ENCODE results near the gene CERCAM.

Gene CERCAM

DNA sequence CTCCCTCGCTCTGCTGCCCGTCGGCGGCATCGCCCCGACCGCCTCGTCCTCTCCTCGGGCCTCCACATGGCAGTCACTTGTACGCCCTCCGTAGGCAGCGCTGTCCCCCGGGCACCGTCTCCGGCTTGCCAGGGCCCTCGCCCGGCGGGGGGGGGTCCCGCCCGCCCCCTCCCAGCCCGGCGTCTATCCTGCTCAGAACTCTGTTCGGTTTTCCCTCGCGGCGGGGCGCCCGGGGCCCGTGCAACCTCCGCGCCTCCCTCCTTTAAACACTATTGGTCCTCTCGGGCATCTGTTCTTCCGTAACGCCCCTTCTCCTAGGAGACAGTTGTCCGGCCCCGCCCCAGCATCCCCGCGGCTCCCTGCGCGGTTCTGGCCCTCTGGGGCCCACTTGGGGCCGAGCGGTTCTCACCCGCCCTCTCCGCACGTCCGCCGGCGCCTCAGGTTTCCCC lies 36.0 kb downstream of the CERCAM start:
- peak; percentile 13 for DNase-seq (ENCODE audit: low read depth)

DNA sequence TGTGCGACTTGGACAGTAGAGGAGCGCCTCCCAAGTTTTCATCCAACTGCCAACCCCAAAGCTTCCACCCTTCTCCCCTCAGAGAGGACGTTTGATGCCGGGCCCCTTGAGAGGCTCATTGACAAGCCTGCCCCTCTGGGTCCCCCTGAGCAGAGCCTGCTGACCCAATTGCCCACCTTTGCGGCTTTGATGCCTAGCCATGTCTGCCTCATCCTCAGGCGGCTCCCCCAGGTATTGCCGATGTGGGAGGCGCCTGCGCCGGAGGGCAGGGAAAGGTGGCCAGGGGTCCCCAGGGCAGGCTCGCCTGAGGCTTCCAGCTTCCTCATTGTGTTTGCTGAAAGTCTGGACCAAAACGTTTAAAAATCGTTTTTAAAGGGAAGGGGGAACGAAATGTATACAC lies 36.5 kb downstream of the CERCAM start:
- DNase-seq (ENCODE audit: low read depth), result no peak

DNA sequence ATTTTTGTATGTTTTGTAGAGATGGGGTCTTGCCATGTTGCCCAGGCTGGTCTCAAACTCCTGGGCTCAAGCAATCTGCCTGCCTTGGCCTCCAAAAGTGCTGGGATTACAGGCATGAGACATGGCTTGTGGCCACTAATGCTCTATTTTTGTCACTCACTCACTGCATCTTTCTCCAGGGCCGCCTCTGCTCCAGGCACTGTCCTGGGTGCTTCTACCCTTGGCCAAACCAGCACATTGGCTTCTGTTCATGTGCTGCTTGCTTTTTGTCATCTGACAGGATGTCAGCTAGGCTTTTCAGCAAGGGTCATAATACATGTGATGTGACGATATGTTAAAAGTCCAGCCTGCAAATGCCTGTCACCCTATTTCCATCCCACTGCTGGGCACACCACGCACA lies 38.4 kb downstream of the CERCAM start:
- DNase-seq (ENCODE audit: low read depth), result no peak

DNA sequence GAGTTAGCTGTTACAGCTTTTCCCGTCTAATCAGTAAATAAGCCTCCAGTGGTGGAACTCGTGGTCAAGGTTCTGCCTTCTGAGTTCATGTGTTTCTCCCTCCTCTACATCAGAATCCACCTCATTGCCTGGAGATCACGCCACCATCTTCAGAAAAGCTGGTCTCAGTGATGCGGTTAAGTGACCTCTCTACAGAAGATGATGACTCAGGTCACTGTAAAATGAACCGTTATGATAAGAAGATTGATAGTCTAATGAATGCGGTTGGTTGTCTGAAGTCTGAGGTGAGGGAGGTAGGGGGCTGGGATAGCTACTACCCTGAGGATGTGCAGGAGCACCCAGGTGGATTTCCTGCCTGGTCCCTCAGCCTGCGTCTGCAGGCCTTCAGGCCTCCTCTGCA lies 48.4 kb downstream of the CERCAM start:
- DNase-seq (ENCODE audit: low read depth), result no peak

DNA sequence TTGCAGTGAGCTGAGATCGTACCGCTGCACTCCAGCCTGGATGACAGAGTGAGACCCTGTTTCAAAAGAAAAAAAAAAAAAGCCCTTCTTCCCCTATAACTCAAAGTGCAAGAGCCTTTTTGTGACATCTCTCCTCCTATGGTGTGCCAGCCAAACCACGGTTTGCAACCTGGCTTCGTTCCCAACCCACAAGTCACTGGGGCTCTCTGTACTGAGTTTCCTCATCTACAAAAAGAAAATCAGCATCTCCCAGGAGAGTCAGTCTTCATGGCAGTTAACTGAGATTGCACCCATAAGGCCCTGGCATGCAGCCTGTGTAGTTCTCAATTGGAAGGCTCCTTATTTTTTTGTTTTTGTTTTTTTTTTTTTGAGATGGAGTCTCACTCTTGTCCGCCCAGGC lies 49.9 kb downstream of the CERCAM start:
- no peak for DNase-seq (ENCODE audit: low read depth)

DNA sequence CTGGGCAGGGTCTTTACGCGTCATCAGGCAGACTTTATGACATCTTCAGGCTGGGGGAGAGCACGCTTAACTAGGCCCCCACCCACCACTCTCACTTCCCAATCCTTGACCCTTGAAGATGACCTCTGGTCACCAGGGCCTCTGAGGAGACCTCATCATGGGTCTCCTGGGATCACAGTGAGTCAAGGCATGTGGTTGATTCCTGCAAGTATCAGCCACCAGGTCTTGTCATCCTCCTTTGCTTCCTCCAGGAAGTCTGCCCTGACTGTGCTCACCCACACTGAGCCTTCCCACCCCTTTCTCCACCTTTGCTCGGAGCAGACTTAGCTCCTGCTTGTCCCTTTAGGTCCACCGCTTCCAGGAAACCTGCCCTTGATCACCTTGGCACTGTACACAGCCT lies 52.4 kb downstream of the CERCAM start:
- DNase-seq (ENCODE audit: low read depth), result no peak

DNA sequence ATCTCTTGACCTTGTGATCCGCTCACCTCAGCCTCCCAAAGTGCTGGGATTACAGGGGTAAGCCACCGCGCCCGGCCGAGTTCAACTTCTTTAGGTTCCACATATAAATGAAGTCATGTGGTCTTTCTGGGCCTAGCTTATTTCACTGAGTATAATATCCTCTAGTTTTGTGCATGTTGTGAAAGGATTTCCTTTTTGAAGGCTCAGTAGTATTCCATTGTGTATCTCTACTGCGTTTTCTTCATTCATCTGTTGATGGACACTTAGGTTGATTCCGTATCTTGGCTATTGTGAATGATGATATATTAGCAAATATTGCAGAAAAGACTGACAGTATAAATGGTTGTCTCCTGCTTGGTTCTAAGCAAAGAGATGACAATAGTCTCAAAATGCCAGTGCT lies 55.2 kb downstream of the CERCAM start:
- DNase-seq (ENCODE audit: low read depth), result no peak

DNA sequence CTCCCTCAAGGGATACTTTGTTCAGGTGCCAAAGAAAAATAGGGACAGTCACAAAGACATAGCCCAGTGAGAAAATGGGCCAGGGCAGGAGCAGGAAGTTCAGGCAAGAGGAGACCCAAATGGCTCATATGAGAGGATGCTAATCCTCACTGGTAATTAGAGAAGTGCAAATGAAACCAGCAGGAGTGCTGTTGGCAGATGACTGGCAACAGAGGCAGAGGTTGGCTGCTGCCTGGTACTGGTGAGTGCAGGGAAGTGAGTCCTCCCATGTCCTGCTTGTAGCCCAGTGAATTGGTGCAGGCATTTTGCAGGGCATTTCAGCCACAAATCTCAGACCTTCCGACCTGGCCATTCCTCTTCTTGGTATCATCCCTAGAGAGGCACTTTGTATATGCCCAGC lies 58.6 kb downstream of the CERCAM start:
- DNase-seq (ENCODE audit: low read depth), result no peak

DNA sequence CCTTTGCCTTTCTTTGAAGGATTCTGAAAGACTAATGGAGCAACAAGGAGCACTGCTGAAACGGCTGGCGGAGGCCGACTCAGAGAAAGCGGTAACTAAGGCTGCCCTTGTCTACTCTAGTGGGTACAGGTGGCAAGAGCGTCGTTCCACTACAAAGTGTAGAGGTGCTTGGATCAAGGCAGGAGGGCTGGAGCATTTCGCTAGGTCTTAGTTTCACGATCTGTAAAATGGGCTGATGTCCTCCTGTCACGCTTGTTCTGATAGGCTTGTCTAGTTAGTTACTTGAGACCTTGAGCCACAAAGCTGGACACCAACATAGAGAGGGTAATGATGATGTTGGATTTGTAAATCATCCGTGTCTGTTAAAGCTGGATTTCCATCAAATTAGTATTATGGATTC lies 60.9 kb downstream of the CERCAM start:
- DNase-seq (ENCODE audit: low read depth), result no peak

DNA sequence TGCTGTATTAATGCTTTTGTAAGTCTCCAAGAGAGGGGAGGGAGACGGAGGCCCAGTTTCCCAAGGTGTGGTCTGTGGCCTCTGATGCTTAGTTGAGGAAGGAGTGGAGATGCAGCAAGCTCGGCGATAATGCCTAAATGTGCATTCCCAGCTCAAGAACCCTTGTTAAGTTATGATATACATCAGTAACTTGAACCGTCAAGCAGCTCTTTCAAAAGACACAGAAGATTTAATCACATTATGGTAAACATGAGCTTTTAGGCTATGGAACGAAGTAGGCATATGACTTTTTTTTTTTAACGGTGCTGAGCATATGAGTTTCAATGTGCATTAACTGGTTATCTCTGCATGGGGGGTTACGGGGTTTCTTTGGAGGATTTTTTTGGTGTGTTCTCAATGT lies 61.5 kb downstream of the CERCAM start:
- no peak for DNase-seq (ENCODE audit: low read depth)

DNA sequence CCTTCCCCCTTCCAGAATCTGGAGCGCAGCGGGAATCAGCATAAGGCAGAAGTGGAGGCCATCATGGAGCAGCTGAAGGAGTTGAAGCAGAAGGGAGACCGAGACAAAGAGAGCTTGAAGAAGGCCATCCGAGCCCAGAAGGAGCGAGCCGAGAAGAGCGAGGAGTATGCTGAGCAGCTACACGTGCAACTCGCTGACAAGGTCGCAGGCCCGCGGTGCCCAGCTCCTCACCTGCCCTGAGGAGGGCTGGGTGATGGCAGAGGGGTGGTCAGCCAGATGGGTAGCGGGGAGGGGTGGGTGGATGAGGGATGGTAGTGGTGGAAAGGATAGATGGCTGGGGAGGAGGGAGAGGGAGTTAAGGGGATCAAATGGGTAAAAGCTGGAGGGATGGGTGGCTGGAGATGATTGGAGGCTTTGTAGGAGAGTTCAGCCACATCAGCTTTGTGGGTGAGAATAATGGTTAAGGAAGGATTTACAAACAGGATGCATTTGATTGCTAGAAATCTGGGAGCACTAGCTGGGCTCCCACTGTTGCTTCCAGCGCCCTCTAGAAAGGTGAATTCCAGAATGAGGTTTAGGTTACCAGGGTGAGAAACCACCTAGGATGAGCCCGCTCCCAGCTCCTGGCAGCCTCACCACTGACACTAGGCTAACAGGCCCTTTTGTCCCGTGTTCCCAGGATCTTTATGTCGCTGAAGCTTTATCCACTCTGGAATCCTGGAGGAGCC lies 64.2 kb downstream of the CERCAM start:
- DNase-seq (ENCODE audit: low read depth), result no peak

DNA sequence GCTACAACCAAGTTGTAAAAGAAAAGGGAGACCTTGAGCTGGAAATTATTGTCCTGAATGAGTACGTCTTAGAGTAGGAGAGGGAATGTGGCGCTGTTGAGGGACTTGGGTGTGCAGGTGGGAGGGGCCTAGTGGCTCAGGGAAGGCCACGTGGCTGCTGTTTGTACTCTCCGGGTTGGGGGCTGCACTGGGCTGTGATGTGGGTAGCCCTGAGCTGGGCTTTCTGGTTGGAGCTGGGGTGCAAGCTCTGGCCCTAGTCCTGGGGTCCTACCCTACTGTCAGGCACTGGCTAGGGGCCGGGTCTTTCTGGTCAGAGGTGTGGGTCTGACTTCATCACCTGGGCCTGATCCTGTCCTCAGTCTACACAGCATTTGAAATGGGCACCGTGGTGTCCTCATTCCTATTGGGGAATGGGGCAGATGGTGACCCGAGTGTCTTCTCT lies 64.8 kb downstream of the CERCAM start:
- DNase-seq (ENCODE audit: low read depth), result no peak

DNA sequence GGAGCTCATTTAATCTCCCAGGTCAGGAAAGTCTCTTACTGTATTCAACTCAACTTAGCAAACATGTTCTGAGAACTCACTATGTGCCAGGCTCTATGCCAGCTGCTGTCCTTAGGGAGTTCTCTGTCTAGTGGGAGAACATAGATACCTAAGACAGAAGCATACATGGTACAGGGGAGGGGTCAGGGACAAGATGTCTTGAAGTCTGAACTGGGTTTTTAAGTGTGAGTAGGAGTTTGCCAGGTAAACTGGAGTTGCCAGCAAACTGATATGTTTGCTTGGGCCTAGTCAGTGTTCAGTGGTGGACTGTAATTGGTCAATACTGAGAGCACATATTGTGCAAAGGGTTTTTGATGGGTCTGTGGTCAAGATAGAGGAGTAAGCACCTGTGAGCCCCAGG lies 65.5 kb downstream of the CERCAM start:
- DNase-seq (ENCODE audit: low read depth), result no peak

Measured in non-pigmented ciliary epithelial cell (primary cell).